Stimulated activated CD4-positive, alpha-beta T cell treated with anti-CD3 and anti-CD28 coated beads, Interleukin-12 subunit alpha, Interleukin-12 subunit beta, amount 100 ng/mL, for 48 hours (primary cell): ENCODE measurements around the gene INPP5A.

Experiments
- DNase-seq, 3 donors: peaks; one replicate each; pipeline ENCODE4 v3.0.0-alpha.2; 2020; ENCODE audit warnings: low read depth in 2 of 3, low spot score in 1 of 3

INPP5A gene

GRCh38 chr10:132687181-132687892 is 149.8 kb downstream of the INPP5A start:
- no peak for DNase-seq

GRCh38 chr10:132687893-132688579 is 150.4 kb downstream of the INPP5A start:
- no peak for DNase-seq

- DNase-seq: no peak
Measured at GRCh38 chr10:132688580-132689420, 151.2 kb downstream of the INPP5A start.

GRCh38 chr10:132689721-132690360 is 152.3 kb downstream of the INPP5A start:
- DNase-seq: no peak

GRCh38 chr10:132690401-132690800 is 152.8 kb downstream of the INPP5A start:
- DNase-seq: no peak

- no peak for DNase-seq
Measured at GRCh38 chr10:132690821-132691610, 153.4 kb downstream of the INPP5A start.

- no peak for DNase-seq
Measured at GRCh38 chr10:132691711-132692153, 154.1 kb downstream of the INPP5A start.

GRCh38 chr10:132692311-132692710 is 154.7 kb downstream of the INPP5A start:
- no peak for DNase-seq

- no peak for DNase-seq
Measured at GRCh38 chr10:132693676-132694075, 156.1 kb downstream of the INPP5A start.

GRCh38 chr10:132696204-132696603 is 158.6 kb downstream of the INPP5A start:
- DNase-seq: no peak

- no peak for DNase-seq
Measured at GRCh38 chr10:132696728-132697577, 159.4 kb downstream of the INPP5A start.

GRCh38 chr10:132697578-132698200 is 160.1 kb downstream of the INPP5A start:
- no peak for DNase-seq

GRCh38 chr10:132698211-132698751 is 160.7 kb downstream of the INPP5A start:
- DNase-seq: no peak

GRCh38 chr10:132698761-132699391 is 161.3 kb downstream of the INPP5A start:
- no peak for DNase-seq

GRCh38 chr10:132699411-132700155 is 162.0 kb downstream of the INPP5A start:
- no peak for DNase-seq

- no peak for DNase-seq
Measured at GRCh38 chr10:132700156-132701098, 162.8 kb downstream of the INPP5A start.
